Measurements from ENCODE around the gene MUC6. TPM values are rescaled to one million over a fixed set of nuclear protein-coding genes. Genes with fewer than 3 reads are reported as not detected.
A peak's percentile ranks its signal among the peaks of the same experiment; 100 is the strongest.

The MUC6 gene
- total RNA-seq, 1 experiment from 2014 or later, result not detected

DNA sequence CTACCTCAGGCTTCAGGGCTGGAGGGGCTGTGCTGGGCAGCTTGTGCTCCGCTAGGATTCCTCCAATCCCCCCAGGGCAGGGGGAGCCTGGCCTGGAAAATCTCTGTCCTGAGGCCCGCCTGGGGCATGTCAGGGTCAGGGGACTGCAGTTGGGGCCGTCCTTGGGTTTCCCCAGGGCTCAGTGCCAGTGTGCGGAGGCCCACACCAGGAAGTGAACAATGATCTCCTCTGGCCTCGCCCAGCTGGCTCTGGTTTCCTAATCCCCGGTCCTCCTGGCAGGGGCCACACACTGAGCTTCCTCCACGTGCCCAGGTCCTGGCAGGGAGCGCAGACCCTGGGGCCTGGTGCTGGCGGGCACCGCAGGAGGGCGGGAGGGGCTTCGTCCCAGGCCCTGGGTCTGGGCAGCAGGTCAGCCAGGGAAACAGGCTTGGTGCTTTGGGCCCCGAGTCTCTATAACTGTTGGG, 36.8 kb upstream of the MUC6 start:
- DNase-seq (ENCODE audit: low spot score), result peak; percentile 81

DNA sequence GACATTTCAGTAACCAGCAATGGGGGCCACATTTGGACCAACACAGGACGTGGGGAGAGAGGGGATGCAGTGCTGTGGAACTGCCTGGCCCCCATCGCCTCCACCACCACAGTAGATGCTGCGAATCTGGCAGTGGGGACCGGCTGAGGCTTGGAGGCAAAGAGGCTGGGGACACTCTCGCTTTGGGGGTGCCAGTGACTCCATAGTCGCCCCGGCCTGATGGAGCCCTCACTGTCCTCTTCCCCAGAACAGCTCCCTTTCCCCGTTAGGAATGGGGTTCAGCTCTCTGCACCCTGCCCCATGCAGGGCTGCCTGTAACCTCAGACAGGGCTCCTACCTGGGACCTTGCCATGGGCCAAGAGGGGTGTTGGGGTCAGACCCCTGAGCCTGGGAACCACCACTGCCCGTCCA, 36.3 kb upstream of the MUC6 start:
- DNase-seq (ENCODE audit: low spot score), result no peak

DNA sequence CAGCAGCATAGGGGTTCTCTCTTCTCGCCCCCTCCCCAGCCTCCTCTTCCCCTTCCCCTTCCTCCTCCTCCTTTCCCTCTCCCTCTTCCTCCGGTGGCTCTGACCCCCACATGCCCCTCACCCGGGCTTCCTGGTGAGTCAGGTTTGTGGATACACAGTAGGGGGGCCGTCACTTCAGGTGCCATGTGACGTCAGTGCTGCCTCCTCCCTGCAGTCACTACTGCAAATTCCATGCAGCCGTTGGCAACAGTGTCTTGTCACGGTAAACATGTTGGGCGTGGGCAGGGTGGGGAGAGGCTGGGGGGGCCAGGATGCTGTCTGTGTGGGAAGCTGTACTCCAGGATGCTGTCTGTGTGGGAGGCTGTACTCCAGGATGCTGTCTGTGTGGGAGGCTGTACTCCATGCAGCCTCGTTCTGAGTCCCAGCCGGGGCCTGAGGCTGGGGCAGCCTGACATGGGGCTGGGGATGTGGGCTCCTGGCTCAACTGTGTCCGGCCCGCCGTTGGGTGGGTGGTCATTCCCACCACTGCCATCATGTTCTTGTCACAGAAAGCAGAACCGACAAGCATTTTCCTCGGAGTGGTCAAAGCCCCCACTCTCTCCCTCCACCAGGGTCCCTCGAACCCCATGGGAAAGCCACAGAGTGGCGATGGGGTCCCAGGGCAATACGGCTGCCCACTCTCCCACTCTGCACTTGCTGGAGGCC, 35.8 kb upstream of the MUC6 start:
- peak; percentile 94 for DNase-seq (ENCODE audit: low spot score)

DNA sequence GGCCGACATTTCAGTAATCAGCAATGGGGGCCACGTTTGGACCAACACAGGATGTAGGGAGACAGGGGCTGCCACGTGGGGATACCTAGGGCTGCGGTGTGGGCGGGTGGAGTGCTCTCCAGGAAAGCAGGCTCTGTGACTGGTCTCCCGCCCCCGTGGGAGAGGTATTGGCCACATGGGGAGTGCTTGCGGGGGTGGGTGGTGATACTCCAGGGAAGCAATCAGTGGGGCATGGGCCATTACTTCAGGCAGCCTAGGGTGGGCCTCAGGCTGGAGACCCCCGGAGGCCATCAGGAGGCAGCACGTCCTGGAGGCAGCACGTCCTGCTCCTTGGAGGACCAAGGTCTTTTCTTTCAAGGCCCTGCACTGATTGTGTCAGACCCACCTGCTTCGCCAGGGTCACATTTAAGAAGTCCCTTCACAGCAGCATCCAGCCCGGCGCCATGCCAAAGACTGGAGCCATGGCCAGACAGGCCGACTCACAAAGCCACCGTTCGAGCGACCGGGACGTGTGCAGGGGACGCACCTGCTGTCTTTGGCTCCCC, 35.1 kb upstream of the MUC6 start:
- no peak for DNase-seq (ENCODE audit: low spot score)

DNA sequence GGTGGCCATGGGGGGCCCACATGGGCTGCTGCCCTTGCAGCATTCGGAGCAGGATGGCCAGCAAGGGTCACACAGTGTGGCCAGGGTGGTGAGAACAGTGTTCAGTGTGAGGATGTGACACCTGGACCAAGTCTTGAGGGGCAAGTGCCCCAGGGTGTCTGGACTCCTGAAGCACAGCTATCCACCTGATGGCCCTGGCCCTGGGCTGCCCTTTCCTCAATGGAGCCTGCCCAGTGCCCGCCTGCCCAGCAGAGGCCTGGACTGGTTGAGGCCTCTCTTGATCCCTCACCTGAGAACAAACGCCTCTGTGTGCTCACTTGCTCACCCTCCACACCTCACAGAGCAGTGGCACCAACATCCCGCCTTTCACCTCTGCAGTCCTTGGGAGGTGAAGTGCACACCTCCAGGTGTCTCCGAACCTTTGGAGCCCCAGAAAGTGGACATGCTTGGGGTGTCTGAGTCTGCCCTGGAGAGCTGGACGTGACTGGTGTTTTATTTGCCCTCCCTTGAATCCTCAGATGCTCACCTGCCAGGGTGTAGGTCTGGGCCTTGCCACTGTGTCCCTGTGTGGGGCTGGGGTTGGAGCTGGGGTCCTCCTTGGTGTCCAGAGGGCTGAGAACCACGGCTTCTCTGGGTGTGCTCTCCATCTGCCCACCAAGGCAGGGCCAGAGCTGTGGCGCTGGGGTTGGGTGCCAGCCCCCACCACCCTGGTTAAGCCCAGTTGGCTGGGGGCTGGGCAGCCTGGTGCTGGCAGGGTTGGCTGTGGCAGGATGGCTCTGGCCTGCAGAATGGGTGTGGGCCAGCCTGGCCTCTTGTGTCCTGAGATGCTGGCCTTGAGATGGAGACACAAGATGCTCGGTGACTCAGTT, 34.3 kb upstream of the MUC6 start:
- DNase-seq (ENCODE audit: low spot score), result no peak

DNA sequence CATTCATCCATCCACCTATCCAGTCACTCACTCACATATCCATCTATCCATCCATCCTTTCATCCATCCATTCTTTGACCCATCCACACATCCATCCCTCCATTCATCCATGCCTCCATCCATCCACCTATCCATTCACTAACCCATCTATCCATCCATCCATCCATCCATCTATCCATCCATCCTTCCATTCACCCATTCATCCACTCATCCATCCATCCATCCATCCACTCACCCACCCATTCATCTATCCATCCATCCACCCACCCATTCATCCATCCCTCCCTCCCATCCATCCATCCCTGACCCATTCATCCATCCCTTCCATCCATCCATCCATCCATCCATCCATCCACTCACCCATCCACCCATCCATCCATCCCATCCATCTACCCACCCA, 33.2 kb upstream of the MUC6 start:
- DNase-seq (ENCODE audit: low spot score), result no peak

DNA sequence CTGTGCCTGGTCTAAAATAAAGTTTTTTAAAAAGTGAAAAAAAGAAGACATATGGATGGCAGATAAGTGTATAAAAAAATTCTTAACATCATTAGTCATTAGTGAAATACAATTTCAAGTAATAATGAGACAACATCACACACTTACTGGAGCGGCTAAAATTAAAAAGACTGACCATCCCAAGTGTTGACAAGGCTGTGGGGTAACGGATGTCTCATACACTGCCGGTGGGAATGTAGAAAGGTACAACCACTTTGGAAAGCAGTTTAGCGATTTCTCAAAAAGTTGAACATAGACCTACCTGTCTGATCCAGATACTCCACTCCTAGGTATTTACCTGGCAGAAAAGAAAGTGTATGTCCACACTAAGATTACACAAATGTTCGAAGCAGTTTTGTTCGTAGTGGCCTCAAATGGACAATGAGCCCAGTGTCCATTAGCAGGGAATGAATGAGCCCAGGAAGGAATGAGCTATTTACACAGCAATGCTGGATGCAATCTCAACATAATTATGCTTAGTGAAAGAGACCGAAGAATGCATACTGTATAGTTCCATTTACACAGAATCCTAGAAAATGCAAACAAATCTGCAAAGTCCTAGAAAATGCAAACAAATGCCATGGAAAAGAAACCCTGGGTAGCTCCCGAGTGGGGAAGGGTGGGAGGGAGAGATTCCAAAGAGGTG, 31.4 kb upstream of the MUC6 start:
- DNase-seq (ENCODE audit: low spot score), result no peak

DNA sequence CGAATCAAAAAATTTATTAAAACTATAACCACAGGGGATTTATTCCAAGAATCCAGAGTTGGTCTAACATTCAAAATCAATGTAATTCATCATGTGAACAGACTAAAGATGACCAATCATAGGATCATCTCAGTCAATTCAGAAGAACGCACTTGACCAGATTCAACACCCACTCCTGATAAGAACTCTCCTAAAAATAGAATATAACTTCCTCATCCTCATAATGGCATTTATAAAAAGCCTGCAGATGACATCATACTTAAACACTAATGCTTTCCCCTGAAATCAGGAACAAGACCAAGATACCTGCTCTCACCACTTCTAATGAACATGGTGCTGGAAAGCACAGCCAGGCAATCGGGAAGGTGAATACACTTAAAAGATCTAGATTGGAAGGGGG, 27.6 kb upstream of the MUC6 start:
- peak; percentile 52 for DNase-seq (ENCODE audit: low spot score)

DNA sequence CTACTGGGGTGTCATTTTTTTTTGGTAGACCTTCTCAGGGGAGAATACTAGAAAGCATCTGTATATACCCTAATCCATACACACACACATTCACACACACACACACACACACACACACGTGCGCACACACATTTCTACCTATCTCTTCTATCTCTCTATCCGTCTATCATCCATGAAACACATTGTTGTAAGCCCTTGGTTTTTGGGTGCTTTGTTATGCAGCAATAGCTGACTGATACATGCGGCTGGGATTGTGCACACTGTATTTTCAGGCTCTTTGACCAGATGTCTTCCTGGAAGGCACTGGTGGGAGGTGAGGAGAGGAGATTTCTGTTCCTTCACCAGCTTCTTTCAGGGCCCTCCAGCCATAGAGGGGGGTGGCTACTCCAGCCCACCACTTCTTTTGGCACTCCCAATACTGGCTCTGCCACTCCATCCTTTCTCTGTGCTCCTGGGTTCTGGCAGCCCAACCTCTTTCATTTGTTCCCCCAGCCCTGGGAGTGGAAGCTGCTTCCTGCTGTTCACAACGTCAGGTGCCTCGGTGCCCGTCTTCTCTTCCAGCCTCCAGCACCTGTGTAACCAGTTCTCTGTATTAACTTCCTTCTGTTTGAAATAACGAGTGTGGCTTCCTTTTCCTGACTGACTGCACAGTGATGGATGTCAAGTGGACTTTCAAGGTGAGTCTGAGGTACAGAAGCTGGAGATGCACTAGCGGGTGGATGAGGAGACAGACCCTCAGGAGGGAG, 25.7 kb upstream of the MUC6 start:
- DNase-seq (ENCODE audit: low spot score), result no peak

DNA sequence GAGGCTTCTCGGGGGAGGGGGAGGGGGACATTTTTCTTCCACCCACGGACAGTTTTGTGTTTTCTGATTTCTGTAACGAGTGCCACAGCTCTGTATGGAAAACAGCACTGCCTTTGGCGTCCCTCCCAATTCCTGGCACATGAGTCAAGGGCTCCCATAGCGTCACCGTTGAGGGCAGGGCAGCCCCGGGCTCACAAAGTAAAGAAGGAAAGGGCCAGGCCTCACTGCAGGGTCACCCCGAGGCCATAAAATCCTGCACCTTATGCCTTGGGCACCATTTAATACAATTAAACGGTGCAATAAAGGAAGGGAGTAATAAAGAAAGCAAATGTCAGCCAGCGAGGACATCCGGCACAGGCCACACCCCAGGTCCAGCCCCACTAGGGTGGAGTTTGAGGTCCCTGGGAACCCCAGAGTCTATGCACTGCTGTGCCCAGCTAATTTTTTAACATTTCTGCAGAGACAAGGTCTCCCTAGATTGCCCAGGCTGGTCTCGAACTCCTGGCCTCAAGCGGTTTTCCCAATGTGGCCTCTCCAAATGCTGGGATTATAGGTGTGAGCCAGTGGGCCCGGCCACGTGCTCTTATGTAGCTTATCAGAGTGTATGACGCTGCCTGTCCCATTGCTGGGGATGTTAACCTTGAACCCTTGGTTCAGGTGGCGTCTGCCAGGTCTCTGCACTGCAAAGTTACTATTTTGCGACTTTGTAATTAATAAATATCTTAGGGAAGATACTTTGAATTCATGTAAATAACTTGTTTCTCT, 24.5 kb upstream of the MUC6 start:
- peak; percentile 93 for DNase-seq (ENCODE audit: low spot score)

DNA sequence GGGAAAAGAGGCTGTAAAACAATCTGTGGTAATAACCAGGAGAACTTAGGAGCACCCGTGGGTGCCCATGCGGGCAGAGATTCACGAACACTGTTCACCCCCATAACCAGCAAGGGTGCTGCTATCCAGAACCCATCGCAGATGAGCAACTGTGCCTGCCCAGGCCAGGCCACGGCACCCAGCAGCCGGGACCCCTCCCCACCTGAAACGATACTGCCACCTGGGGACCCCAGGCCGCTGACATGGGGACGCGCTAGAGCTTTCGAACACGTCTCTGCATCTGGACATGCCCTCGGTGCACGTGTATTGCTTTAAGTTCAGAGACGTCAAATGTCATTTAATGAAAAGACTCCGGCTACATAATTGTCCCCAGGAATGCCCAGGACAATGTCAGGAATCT, 23.9 kb upstream of the MUC6 start:
- no peak for DNase-seq (ENCODE audit: low spot score)

DNA sequence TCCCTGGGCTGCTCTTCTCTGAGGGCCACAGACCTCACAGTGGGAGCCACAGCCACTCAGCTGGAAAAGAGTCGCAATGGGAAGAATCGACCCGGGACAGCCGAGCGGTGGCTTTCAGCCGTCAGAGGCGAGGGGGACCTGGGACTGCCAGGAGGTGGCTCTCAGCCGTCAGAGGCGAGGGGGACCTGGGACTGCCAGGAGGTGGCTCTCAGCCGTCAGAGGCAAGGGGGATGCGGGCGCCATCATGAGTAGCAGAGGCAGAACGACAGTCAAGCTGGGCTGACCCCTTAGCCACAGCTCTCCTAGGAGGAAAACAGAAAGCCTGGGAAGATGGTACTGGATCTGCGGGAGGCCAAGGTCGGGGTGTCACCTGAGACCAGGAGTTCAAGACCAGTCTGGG, 23.2 kb upstream of the MUC6 start:
- no peak for DNase-seq (ENCODE audit: low spot score)

DNA sequence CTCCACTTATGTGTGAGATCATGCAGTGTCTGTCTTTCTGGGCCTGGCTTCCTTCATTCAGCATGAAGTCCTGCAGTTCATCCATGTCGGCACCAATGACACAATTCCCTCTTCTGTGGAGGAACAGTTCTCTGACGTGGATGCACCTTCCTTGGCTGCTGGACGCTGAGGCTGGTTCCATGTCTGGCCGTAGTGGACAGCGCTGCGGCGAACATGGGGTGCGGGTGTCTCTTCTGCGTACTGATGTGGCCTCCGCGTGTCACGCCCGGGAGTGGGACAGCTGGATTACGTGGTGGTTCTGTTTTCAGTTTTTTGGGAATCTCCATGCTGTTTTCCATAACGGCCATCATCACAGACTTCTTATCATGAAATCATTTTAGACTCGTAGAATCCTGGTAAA, 21.3 kb upstream of the MUC6 start:
- no peak for DNase-seq (ENCODE audit: low spot score)

DNA sequence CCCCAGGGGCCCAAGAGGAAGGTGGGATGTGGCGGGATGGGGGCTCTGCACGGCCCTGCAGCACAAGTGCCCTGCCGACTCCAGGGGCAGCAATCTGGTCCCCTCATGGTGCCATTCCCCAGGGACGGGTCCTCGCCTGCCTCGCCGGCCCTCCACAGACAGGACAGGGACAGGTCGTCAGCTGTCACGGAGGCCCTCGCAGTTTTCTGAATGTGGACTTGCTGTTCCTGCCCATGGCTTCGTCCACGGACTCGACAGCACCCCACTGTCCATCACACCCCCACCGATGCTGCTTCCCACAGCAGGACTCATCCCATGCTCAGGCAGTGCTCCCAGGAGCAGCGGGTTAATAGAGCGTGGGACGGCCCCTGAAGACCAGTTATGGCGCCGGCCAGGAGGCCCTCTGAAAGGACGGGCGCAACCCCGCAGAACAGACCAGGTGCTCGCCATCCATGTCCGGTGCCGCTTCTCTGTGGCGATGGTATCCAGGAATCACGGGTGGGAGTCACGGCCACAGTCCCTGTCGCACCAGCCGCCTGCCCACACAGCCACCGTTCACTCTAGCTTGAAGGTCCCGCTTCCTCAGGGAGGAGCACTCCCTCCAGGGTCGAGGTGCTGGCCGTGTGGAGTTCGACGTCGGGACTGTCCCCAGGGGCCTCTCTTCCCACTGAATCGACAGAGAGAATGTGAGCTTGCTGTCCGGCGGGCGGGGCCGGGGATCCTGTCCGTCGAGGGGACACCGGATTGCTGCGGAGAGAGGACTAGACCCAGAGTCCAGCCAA, 19.7 kb upstream of the MUC6 start:
- DNase-seq (ENCODE audit: low spot score), result no peak

DNA sequence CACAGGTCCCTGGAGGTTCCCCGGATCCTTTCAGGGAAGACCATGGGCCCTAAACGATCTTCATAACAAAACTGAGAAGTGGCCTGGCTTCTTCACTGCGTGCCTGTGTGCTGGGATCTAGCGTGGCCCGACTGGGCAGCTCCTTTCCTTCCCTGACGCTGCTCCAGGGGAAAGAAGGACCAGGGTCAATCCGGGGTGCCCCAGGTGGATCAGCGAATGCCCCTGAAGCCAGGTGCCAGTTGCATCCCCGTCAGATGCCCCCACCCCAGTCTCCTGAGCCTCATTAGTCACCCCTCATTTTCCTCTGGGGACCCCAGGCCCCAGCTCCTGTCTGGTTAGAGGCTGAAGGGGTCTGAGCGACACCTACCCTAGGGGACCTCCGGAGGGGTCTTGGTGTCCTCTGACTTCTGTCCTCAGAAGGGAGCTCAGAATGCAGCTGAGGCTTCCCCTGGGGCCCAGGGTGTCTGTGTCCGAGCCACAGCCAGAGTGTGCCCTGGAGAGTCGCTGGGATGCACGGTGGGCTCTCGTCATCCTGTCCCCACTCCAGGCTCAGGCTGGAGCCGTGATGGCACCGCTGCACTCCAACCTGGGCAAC, 18.7 kb upstream of the MUC6 start:
- no peak for DNase-seq (ENCODE audit: low spot score)

DNA sequence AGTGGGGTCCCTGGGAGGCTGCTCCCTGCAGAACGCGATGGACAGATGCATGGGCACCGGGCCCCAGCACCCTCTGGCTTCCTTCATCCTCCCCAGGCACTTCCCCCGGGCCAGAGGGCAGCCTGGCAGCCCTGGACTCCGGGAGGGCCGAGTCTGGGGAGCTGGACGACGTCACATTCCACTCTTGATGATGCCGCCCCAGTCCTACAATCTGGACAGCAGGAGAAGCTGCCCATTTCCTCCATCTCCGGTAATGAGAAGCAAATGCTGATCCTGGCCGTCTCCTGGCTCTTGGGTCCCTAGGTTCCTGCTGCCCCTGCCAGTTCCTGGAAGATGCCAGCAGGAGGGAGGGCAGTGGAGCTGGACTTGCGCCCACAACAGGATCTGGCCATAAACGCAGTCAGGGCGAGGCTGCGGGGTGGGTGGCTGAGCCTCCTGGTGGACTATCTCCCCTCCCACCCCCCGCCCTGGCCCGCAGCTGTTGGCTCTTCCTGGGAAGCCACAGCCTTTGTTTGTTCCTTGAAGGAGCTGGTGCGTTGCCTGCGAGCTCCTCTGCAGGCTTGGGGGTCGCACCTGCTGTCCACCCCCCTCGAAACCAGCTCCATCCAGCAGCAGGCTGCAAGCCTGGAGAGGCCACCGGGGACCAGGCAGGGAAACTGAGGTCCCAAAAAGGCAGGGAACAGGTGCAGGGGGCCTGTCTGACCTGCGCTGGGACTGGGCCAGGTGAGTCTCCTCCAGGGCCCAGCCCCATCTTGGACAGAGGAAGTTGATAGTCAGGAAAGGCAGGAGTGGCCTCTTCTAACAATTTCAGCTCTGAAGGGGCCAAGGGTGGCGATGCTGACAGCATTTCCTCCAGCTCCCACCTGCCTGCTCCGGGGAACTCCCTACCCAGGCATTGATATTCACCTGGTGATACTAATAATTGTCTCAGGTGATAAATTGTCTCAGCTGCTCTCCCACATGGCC, 17.9 kb upstream of the MUC6 start:
- peak; percentile 49 for DNase-seq (ENCODE audit: low spot score)

DNA sequence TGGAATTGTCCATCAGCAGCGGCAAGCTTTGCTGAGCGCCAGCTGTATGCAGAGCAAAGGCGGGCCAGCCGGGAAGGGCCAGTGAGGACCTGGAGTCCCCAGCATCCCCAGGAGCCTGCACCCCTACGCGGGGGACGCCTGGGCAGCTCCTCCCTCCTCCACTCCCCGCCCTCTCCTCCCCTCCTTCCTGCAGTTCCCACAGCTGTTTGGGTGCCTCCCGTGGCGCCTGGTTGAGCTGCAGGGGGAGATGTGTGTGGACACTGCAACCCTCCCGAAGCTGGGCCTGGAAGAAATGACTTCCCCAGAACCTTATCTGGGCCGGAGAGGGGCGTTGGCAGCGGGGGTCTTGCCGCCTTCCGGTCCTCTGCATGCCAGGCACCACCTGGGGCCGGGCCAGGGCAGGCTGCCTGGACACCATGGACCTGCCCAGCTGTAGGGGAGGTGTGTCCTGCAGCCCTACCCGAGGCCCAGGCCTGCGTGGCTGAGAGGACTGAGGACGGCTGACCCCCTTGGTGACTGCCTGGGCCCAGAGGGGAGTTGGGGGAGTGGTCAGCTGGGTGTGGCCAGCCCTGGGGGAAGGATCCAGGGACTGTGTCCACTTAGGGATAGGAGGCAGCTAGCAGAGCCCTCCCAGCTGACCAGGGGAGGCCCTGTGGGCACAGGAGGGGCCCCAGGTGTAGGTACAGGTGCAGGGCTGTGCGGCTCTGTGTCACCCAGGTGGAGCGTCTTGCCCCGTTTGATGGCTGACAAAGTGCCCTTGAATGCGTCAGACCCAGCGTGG, 16.8 kb upstream of the MUC6 start:
- no peak for DNase-seq (ENCODE audit: low spot score)

All from A172 (cell line).